IPS-20b (cell line): Measurements from ENCODE around the gene RBM43.

Source experiments
- H3K27ac ChIP-seq: one replicate; pipeline ENCODE4 v1.5.1; 2013; ENCODE audit warnings: low read length
- H3K27me3 ChIP-seq: 2 replicates; pipeline ENCODE4 v1.6.1; 2013; ENCODE audit warnings: mild to moderate bottlenecking, low read length, inconsistent platforms; ENCODE audit not compliant: insufficient read depth
- H3K36me3 ChIP-seq: 2 replicates; pipeline ENCODE4 v1.6.1; 2013; ENCODE audit warnings: low read depth, mild to moderate bottlenecking, inconsistent platforms, low read length, moderate library complexity; ENCODE audit not compliant: insufficient read depth
- H3K4me1 ChIP-seq: 2 replicates; pipeline ENCODE4 v1.6.1; 2013; ENCODE audit warnings: mild to moderate bottlenecking, control low read depth, inconsistent platforms, low read length, moderate library complexity; ENCODE audit not compliant: insufficient read depth
- H3K4me3 ChIP-seq: 2 replicates; pipeline ENCODE4 v1.5.1; 2013; ENCODE audit warnings: mild to moderate bottlenecking, low read length, inconsistent platforms
- H3K9ac ChIP-seq: 2 replicates; pipeline ENCODE4 v1.6.1; 2013; ENCODE audit warnings: low read depth, mild to moderate bottlenecking, inconsistent platforms, low read length, moderate library complexity
- H3K9me3 ChIP-seq: 2 replicates; pipeline ENCODE4 v1.6.1; 2013; ENCODE audit warnings: mild to moderate bottlenecking, low read depth, low read length, inconsistent platforms; ENCODE audit not compliant: insufficient read depth

Gene RBM43

GRCh38 chr2:151206446-151206968 is 55.2 kb downstream of the RBM43 start:
- no peak overlapping the region for H3K9ac ChIP-seq

GRCh38 chr2:151205571-151205970 is 56.1 kb downstream of the RBM43 start:
- no peaks in the 10 kb centered on the region for H3K36me3 ChIP-seq
- H3K27me3 ChIP-seq, result no peaks in the 10 kb centered on the region
- H3K9ac ChIP-seq, result no peak overlapping the region
- no peaks in the 10 kb centered on the region; the same call in 1 of the 2 replicates for H3K4me1 ChIP-seq
- H3K27ac ChIP-seq, result no peak overlapping the region
- no peak overlapping the region for H3K4me3 ChIP-seq
- no peaks in the 10 kb centered on the region for H3K9me3 ChIP-seq

More at GRCh38 chr2:151206446-151206968, 55.2 kb downstream of the RBM43 start:
- H3K27me3 ChIP-seq, result no peaks in the 10 kb centered on the region
- no peaks in the 10 kb centered on the region; the same call in 1 of the 2 replicates for H3K4me1 ChIP-seq
- H3K9me3 ChIP-seq, result no peaks in the 10 kb centered on the region
- H3K36me3 ChIP-seq, result no peaks in the 10 kb centered on the region
- H3K27ac ChIP-seq, result no peak overlapping the region
- H3K4me3 ChIP-seq, result no peak overlapping the region

- H3K4me3 ChIP-seq, result no peak overlapping the region
- peak overlapping the region; percentile 11; the same call in 1 of the 2 replicates for H3K9ac ChIP-seq
- no peaks in the 10 kb centered on the region for H3K27me3 ChIP-seq
- H3K27ac ChIP-seq, result no peak overlapping the region
- no peaks in the 10 kb centered on the region for H3K36me3 ChIP-seq
- H3K9me3 ChIP-seq, result no peaks in the 10 kb centered on the region
- H3K4me1 ChIP-seq, result no peaks in the 10 kb centered on the region; the same call in 1 of the 2 replicates
Observed at GRCh38 chr2:151204756-151205155, 56.9 kb downstream of the RBM43 start.

- Histone ChIP-seq H3K4me1 (no peaks in the 10 kb centered on the region; the same call in 1 of the 2 replicates), H3K36me3 (no peaks in the 10 kb centered on the region), H3K9ac (no peak overlapping the region), H3K9me3 (no peaks in the 10 kb centered on the region), H3K27me3 (no peaks in the 10 kb centered on the region), H3K27ac (no peak overlapping the region), H3K4me3 (no peak overlapping the region)
Observed at GRCh38 chr2:151200844-151201243, 60.8 kb downstream of the RBM43 start.

DNA sequence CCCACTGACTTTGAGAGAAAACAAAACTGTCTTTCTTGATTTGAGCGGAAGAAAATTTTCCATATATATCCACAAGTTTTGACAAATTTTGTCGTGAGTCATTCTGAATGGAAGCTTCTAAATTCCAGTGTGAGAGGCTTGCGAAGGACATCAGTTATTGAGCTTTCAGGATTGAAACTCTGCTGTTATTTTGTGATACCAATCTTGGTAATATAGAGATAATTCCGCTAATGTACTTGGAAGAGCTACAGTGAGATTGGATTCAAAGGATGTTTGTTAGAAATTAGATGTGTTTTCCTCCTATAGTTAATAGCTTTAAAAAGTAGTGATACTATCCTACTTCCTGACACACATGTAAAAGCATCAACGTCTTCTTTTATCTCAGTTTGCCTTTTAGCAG is 61.4 kb downstream of the RBM43 start:
- Histone ChIP-seq H3K27ac (no peak overlapping the region), H3K36me3 (no peaks in the 10 kb centered on the region), H3K9me3 (no peaks in the 10 kb centered on the region), H3K9ac (no peak overlapping the region), H3K27me3 (no peaks in the 10 kb centered on the region), H3K4me3 (no peak overlapping the region), H3K4me1 (no peaks in the 10 kb centered on the region; the same call in 1 of the 2 replicates)

DNA sequence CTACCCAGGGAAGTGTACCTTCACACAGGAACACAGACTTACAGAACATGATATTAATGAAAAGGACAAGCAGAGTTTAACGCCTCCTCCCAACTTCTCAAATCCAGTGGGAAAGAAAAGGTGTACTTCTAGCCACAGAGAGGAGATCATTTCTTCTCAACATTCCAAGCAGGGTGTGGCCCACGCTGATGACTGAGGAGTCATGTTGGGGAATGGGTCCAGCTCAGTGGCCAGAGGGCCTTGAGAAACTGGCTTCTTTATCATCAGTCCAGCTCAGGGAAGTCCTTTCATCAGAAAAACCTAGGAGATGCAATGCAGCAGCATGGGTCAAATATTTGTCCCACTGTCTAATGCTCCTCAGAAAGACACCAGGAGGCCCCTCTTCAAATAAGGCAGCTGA is 63.0 kb downstream of the RBM43 start:
- H3K4me1 ChIP-seq, result no peaks in the 10 kb centered on the region
- no peaks in the 10 kb centered on the region for H3K9me3 ChIP-seq
- H3K27me3 ChIP-seq, result no peaks in the 10 kb centered on the region
- no peaks in the 10 kb centered on the region for H3K36me3 ChIP-seq
- no peak overlapping the region for H3K4me3 ChIP-seq
- no peak overlapping the region for H3K27ac ChIP-seq
- no peak overlapping the region for H3K9ac ChIP-seq
